Memory B cell (primary cell): ENCODE data around the gene VRK3.
A peak's percentile ranks its signal among the peaks of the same experiment; 100 is the strongest.

Experiments used
- ATAC-seq: fragments of 150-1000 bp; cut with Tn5 transposase; 2 replicates; pipeline ENCODE4 v1.10.0; 2021; ENCODE audit warnings: low read depth, mild to moderate bottlenecking, moderate library complexity
- DNase-seq, 2 donors: peaks; one replicate each; pipeline ENCODE4 v3.0.0; 2022; ENCODE audit warnings: low spot score in 2 of 2
- H3K27ac Mint-ChIP-seq: one replicate; pipeline ENCODE4 v1.8.0; 2022; ENCODE audit warnings: mild to moderate bottlenecking, moderate library complexity, mixed read lengths
- H3K27me3 Mint-ChIP-seq: one replicate; pipeline ENCODE4 v1.8.0; 2022; ENCODE audit warnings: mixed read lengths
- H3K36me3 Mint-ChIP-seq: one replicate; pipeline ENCODE4 v1.8.0; 2022; ENCODE audit warnings: mild to moderate bottlenecking, mixed read lengths
- H3K4me1 Mint-ChIP-seq: one replicate; pipeline ENCODE4 v1.8.0; 2022; ENCODE audit warnings: mixed read lengths
- H3K4me3 Mint-ChIP-seq: one replicate; pipeline ENCODE4 v1.8.0; 2022; ENCODE audit warnings: mild to moderate bottlenecking, moderate library complexity, mixed read lengths
- H3K9me3 Mint-ChIP-seq: one replicate; pipeline ENCODE4 v1.8.0; 2022; ENCODE audit warnings: mixed read lengths

VRK3 gene

DNA sequence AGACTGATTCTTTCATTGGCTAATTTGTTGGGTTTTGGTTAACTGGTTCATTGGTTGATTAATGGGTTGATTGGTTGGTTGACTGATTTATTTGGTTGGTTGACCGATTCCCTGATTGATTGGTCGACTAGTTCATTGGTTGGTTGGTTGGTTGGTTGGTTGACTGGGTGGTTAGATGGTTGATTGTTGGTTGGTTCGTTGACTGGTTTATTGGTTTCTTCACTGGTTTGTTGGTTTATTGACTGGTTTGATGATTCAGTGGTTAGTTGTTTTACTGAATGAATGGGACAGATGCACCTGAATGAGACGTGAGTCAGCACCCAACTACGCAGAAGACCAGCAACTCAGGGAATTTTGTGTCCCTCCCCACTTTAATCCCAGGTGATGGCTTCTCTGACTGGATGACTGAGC lies 93.1 kb downstream of the VRK3 start:
- DNase-seq (no peak), ATAC-seq (no peak)
- Mint-ChIP-seq H3K36me3 (peaks cover 15% of the 10 kb centered on the region), H3K27ac (no peak overlapping the region), H3K27me3 (no peaks in the 10 kb centered on the region), H3K4me3 (no peak overlapping the region), H3K9me3 (peaks cover 7% of the 10 kb centered on the region), H3K4me1 (peaks cover 30% of the 10 kb centered on the region)

- Mint-ChIP-seq H3K4me3 (no peak overlapping the region), H3K4me1 (peaks cover 31% of the 10 kb centered on the region), H3K36me3 (peaks cover 15% of the 10 kb centered on the region), H3K27ac (no peak overlapping the region), H3K9me3 (peaks cover 7% of the 10 kb centered on the region), H3K27me3 (no peaks in the 10 kb centered on the region)
- ATAC-seq (no peak), DNase-seq (no peak)
These were observed 93.7 kb downstream of the VRK3 start for GRCh38 chr19:49931293-49932040.

- Mint-ChIP-seq H3K36me3 (peaks cover 15% of the 10 kb centered on the region), H3K4me1 (peaks cover 34% of the 10 kb centered on the region)
- peak; percentile 32 to 38 for DNase-seq
These were observed 94.6 kb downstream of the VRK3 start for GRCh38 chr19:49930483-49931011.

DNA sequence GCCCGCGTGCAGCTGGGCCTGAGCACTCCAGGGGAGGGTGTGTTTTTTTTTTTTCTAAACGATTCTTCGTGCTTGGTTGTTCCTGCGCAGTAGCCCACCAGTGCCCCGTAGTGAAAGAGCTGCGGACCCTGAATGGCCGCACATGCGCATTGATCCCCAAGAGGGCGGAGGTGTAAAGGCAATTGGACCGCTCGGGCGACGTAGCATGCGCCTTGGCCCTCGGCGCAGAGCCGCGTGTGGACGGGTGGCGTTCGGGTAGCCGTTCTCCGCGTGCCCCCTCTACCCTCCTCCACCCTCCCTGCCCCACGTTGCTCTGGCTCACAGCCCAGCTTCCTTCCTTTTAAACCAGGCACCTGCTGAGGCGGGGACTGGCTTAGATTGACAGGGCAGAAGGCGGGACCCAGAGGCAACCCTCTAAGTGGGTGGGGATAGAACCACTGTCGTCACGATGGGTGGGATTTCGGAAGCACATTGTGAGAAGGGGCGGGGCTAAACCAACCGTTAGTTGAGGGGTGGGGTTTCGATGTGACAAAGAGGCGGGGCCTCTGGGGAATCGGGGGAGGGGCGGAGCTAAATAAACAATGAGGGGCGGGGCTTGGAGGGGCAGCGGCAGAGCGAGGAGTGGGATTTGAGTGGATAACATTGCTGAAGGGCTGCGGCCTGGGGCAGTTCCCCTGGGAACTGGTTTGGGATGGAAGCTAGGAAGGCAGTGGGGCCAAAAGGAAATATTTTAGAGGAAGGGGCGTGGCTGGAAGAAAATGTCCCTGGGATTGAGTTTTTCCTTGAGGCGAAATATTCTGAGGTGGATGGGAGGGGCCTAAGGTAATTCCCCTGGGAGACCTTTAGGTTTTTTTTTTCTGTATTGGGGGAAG lies 95.3 kb downstream of the VRK3 start:
- no peaks in the 10 kb centered on the region for H3K27me3 Mint-ChIP-seq
- peaks cover 7% of the 10 kb centered on the region for H3K9me3 Mint-ChIP-seq
- H3K4me3 Mint-ChIP-seq, result peak overlapping the region; percentile 100
- ATAC-seq (peak; percentile 88), DNase-seq (peak; percentile 91 to 97)
- H3K27ac Mint-ChIP-seq, result peak overlapping the region; percentile 99
- peaks cover 37% of the 10 kb centered on the region for H3K4me1 Mint-ChIP-seq
- peaks cover 18% of the 10 kb centered on the region for H3K36me3 Mint-ChIP-seq

More at GRCh38 chr19:49930483-49931011, 94.6 kb downstream of the VRK3 start:
- H3K27me3 Mint-ChIP-seq, result no peaks in the 10 kb centered on the region
- peak overlapping the region; percentile 100 for H3K4me3 Mint-ChIP-seq
- H3K9me3 Mint-ChIP-seq, result peaks cover 7% of the 10 kb centered on the region
- no peak for ATAC-seq
- peak overlapping the region; percentile 99 for H3K27ac Mint-ChIP-seq

DNA sequence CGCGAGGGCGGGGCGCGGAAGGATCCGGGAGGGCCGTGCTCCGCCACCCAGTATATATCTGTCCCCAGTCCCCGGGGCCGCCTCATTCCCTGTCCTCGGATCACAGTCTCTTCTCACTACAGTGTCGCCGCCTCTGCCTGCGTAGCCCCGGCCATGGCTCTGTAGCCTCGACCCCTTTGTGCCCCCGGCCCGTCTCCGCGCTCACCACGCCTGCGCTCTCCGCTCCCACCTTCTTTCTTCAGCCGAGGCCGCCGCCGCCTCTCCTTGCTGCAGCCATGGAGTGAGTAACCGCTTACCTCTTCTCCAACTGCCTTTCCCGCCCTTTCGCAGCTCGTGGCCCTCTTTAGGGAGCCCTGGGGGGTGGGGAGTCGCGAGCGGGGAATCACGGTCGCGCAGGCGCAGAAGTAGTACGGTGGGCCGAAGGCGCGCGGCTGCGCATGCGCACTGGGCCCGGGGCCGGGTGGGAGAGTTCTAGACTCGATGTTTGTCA lies 96.0 kb downstream of the VRK3 start, which contains the start of the genes ATF5 and NUP62:
Gene ATF5 (plus strand): TSS at position 85 of the 490 bp plus-strand sequence. CDS start 1,646 bp downstream, outside the sequence.
Gene NUP62 (minus strand): TSS at position 384 of the 490 bp plus-strand sequence. CDS start 19,697 bp downstream, outside the sequence.
- peak within 1 kb of the TSS; percentile 100 for H3K4me3 Mint-ChIP-seq
- H3K27ac Mint-ChIP-seq, result peak within 1 kb of the TSS; percentile 99
- peaks cover 40% of the 10 kb centered on the region for H3K4me1 Mint-ChIP-seq
- peaks cover 7% of the 10 kb centered on the region for H3K9me3 Mint-ChIP-seq
- no peaks in the 10 kb centered on the region for H3K27me3 Mint-ChIP-seq
- peak; percentile 57 for ATAC-seq
- DNase-seq, result peak; percentile 97 to 98
- peaks cover 18% of the 10 kb centered on the region for H3K36me3 Mint-ChIP-seq

- Mint-ChIP-seq H3K4me1 (peaks cover 42% of the 10 kb centered on the region), H3K36me3 (peaks cover 18% of the 10 kb centered on the region), H3K9me3 (peaks cover 6% of the 10 kb centered on the region), H3K27ac (peak overlapping the region; percentile 99), H3K4me3 (peak overlapping the region; percentile 100), H3K27me3 (no peaks in the 10 kb centered on the region)
- DNase-seq (no peak), ATAC-seq (no peak)
These were observed 97.5 kb downstream of the VRK3 start for GRCh38 chr19:49927526-49928264.

DNA sequence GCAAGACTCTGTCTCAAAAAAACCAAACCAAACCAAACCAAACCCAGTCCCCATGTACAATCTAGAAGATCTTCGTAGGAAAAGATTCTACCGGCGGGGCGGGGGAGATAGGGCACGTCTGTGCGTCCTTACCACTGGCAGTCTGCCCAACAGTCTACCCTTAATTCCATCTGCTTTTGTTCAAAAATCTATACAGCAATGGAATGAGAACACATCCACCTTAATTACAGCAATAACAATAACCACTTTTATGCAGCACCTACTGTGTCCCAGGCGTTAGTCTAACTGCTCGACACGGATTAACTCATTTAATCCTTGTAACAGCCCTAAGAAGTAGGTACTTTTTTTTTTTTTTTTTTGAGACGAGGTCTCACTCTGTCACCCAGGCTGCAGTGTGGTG lies 98.7 kb downstream of the VRK3 start:
- Mint-ChIP-seq H3K4me3 (no peak overlapping the region), H3K36me3 (peaks cover 15% of the 10 kb centered on the region)
- ATAC-seq, result no peak

More for the DNA sequence above, 98.7 kb downstream of the VRK3 start:
- Mint-ChIP-seq H3K27me3 (no peaks in the 10 kb centered on the region), H3K4me1 (peaks cover 46% of the 10 kb centered on the region), H3K27ac (no peak overlapping the region), H3K9me3 (peaks cover 6% of the 10 kb centered on the region)
- no peak for DNase-seq
